ENCODE results near the gene SLC38A2. TPM values are rescaled to one million over a fixed set of nuclear protein-coding genes. Genes with fewer than 3 reads are reported as not detected.

The SLC38A2 gene
- total and polyA plus RNA-seq, 2 of the 4 experiments (the other 2 are of a cell fraction), result 313 to 881 TPM

GRCh38 chr12:46396826-46397225 is 24.3 kb upstream of the SLC38A2 start:
- dilution Hi-C loops (cut with HindIII; ENCODE audit: low sequenced_read_pairs, unreplicated experiment), result no loop called here
- Histone ChIP-seq H4K20me1 (ENCODE audit: insufficient read depth, low read length) (no peaks in the 10 kb centered on the region), H3K9me3 (ENCODE audit: control insufficient read depth, insufficient read depth, low read length) (no peaks in the 10 kb centered on the region), H3K18ac (ENCODE audit: low read depth, low read length) (no peak overlapping the region; the same call in 1 of the 2 replicates), H3K4me2 (ENCODE audit: low read depth, low read length) (no peak overlapping the region), H4K8ac (ENCODE audit: low read depth in 2 of 2, low read length in 2 of 2) (no peak overlapping the region), H3K14ac (replicated peaks; ENCODE audit: low read depth, low read length) (no peak overlapping the region), H2BK15ac (ENCODE audit: low read depth, low read length) (no peak overlapping the region; the same call in 2 of the 3 replicates), H3K27ac (ENCODE audit: insufficient read depth, low read length) (no peak overlapping the region), H3K56ac (ENCODE audit: extremely low read depth, insufficient read depth, low read length) (no peak overlapping the region), H3K4me1 (ENCODE audit: control insufficient read depth, insufficient read depth, low read length) (peaks cover 5% of the 10 kb centered on the region), H2BK5ac (ENCODE audit: low read depth, low read length, poor library complexity, severe bottlenecking) (no peak overlapping the region), H3K9ac (ENCODE audit: low read depth, low read length) (no peak overlapping the region), H3K36me3 (ENCODE audit: control insufficient read depth, insufficient read depth, low read length) (no peaks in the 10 kb centered on the region), H3K4me3 (ENCODE audit: insufficient read depth, low read depth, low read length) (no peak overlapping the region), H3K9me1 (ENCODE audit: insufficient read depth, low read length) (peaks cover 11% of the 10 kb centered on the region; the same call in 1 of the 2 replicates), H3K79me1 (ENCODE audit: low read depth in 1 of 2, low read length in 2 of 2) (peaks cover 10 to 16% of the 10 kb centered on the region in 2 experiments; a peak in 3 of 4 replicates), H2AK9ac (replicated peaks; ENCODE audit: low read depth, low read length, poor library complexity) (no peak overlapping the region), H4K91ac (ENCODE audit: insufficient read depth, low read depth, low read length) (no peak overlapping the region), H2BK120ac (ENCODE audit: low read depth, low read length) (peak overlapping the region; percentile 26; the same call in 1 of the 2 replicates), H4K5ac (ENCODE audit: low read depth, low read length) (no peak overlapping the region), H3K23ac (ENCODE audit: low read depth, low read length) (no peak overlapping the region), H2BK20ac (ENCODE audit: low read depth, low read length) (no peak overlapping the region), H3K4ac (ENCODE audit: low read depth, low read length) (no peak overlapping the region), H2AFZ (replicated peaks; ENCODE audit: low read length, poor library complexity) (no peak overlapping the region), H2AK5ac (ENCODE audit: low read depth, low read length) (no peak overlapping the region; the same call in 1 of the 2 replicates), H3K27me3 (ENCODE audit: control insufficient read depth, insufficient read depth, low read length) (no peaks in the 10 kb centered on the region)
- ATAC-seq (ENCODE audit: low read depth) (no peak), DNase-seq (no peak)
- in situ Hi-C loops (cut with MboI; ENCODE audit: low sequenced_read_pairs), result no loop called here
- ChIA-PET POLR2A (ENCODE audit: unreplicated experiment) (interaction anchor here (0.6 to 0.7 kb wide), 2 partner anchors 10 to 630 kb away, joined by 3 to 5 read pairs; no protein-coding TSS in a partner anchor), CTCF (no interaction called here)
- WGBS, 2 experiments (ENCODE audit: extremely low coverage in 2 of 2, insufficient read length in 1 of 2), result 90% methylated on average over 2 of the region's 5 CpGs; no CpG with 5 or more reads in 1 of the 2 experiments
- no TSS peak for BruUV-seq (replicated peaks)
- intact Hi-C loops (cut with micrococcal nuclease), result no loop called here
- no peak for TF ChIP-seq CTCF (conservative IDR thresholded peaks at IDR 0.05; ENCODE audit: low read depth, low read length)
- TF ChIP-seq CHD1 (IDR thresholded peaks at IDR 0.05; ENCODE audit: low read depth, low read length), result no peak
- no peak for TF ChIP-seq RFX5 (IDR thresholded peaks at IDR 0.05; ENCODE audit: low read depth, low read length)
- TF ChIP-seq USF2 (IDR thresholded peaks at IDR 0.05; ENCODE audit: low read depth, low read length), result no peak
- TF ChIP-seq FOS (IDR thresholded peaks at IDR 0.05; ENCODE audit: low read depth, low read length), result no peak
- no peak for TF ChIP-seq CEBPB (IDR thresholded peaks at IDR 0.05; ENCODE audit: low read depth, low read length)
- TF ChIP-seq RCOR1 (IDR thresholded peaks at IDR 0.05; ENCODE audit: insufficient replicate concordance, low read length), result no peak
- no peak for TF ChIP-seq MAFK (IDR thresholded peaks at IDR 0.05; ENCODE audit: low read depth, low read length)
- no peak for TF ChIP-seq MXI1 (IDR thresholded peaks at IDR 0.05; ENCODE audit: borderline replicate concordance, low read depth, low read length)
- no peak for TF ChIP-seq SMC3 (IDR thresholded peaks at IDR 0.05; ENCODE audit: low read depth, low read length)

All from IMR-90 (cell line).